Endothelial cell of umbilical vein (primary cell): Measurements from ENCODE around the gene ARSH. TPM values are rescaled to one million over a fixed set of nuclear protein-coding genes. Genes with fewer than 3 reads are reported as not detected.

Experiments
- polyA plus RNA-seq, 4 experiments: library from polyadenylated mRNA; depleted of rRNA in 3 of 4; stranded (reverse) in 3 of 4; unstranded in 1 of 4; fragments of >200 nt; gene quantifications; 2 replicates each; pipeline versions ENCODE4 v1.2.1 to v1.2.3, GENCODE V29; 2011 to 2012; ENCODE audit warnings: missing spikeins in 1 of 4
- small RNA-seq: library from RNA; depleted of rRNA; stranded (forward); fragments of <200 nt; gene quantifications from one replicate; pipeline ENCODE3, GENCODE V24; 2012; ENCODE audit warnings: low replicate concordance, low read depth; ENCODE audit not compliant: insufficient read depth, insufficient read length
- total RNA-seq: library from RNA; stranded (reverse); gene quantifications from 2 replicates; pipeline ENCODE4 v1.2.3, GENCODE V29; 2021

The ARSH gene
- total and polyA plus RNA-seq, 2 donors (not counting 3 experiments of a cell fraction or from before 2014, with no cell fraction given): not detected

Small RNA genes lying within 50 kb of the gene (small RNA-seq; reads per million reads assigned to genes)
- not detected for gene RN7SL578P

Other genes starting within 250 kb of the ARSH start
- 0.22 TPM in 1 of 2 replicates, not detected in the other for gene GYG2, start 177.6 kb upstream of the ARSH start, total RNA-seq
- gene GYG2, start 177.6 kb upstream of the ARSH start, polyA plus RNA-seq: 0.05 and 0.12 TPM in 2 replicates
- gene ARSD, start 77.2 kb upstream of the ARSH start, total RNA-seq: 16.4 and 18.6 TPM in 2 replicates
- gene ARSD, start 77.2 kb upstream of the ARSH start, polyA plus RNA-seq: 15.5 and 17.3 TPM in 2 replicates
- gene ARSF, start 34.9 kb downstream of the ARSH start, total RNA-seq: not detected in 2 replicates
- not detected in 2 replicates for gene ARSF, start 34.9 kb downstream of the ARSH start, polyA plus RNA-seq